Astrocyte of the spinal cord (primary cell): ENCODE results near the gene ZNF778.

Experiments used
- DNase-seq: peaks from one replicate; pipeline ENCODE4 v3.0.0; 2011; ENCODE audit warnings: low read depth, low spot score
- H3K4me3 ChIP-seq: 2 replicates; pipeline ENCODE4 v1.5.1; 2011; ENCODE audit warnings: low read depth, mild to moderate bottlenecking, low read length, moderate library complexity
- in situ Hi-C: cut with HindIII; loops from 2 replicates; pipeline ENCODE4 v1.10.0; 2017; ENCODE audit warnings: low sequenced_read_pairs
- TF ChIP-seq, protein P1 (sequence below): IDR thresholded peaks from 2 replicates; pipeline ENCODE4 v1.5.1; 2012; ENCODE audit warnings: low read depth, mild to moderate bottlenecking, low read length, inconsistent platforms

ZNF778 gene

GRCh38 chr16:89192956-89193575 lies 24.4 kb upstream of the ZNF778 start:
- H3K4me3 ChIP-seq = no peak overlapping the region
- DNase-seq = peak; percentile 75
- in situ Hi-C loops = no loop called here
- TF ChIP-seq, protein P1, sequence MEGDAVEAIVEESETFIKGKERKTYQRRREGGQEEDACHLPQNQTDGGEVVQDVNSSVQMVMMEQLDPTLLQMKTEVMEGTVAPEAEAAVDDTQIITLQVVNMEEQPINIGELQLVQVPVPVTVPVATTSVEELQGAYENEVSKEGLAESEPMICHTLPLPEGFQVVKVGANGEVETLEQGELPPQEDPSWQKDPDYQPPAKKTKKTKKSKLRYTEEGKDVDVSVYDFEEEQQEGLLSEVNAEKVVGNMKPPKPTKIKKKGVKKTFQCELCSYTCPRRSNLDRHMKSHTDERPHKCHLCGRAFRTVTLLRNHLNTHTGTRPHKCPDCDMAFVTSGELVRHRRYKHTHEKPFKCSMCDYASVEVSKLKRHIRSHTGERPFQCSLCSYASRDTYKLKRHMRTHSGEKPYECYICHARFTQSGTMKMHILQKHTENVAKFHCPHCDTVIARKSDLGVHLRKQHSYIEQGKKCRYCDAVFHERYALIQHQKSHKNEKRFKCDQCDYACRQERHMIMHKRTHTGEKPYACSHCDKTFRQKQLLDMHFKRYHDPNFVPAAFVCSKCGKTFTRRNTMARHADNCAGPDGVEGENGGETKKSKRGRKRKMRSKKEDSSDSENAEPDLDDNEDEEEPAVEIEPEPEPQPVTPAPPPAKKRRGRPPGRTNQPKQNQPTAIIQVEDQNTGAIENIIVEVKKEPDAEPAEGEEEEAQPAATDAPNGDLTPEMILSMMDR = no peak

GRCh38 chr16:89193576-89194293 lies 23.8 kb upstream of the ZNF778 start:
- no peak for DNase-seq
- H3K4me3 ChIP-seq = no peak overlapping the region
- in situ Hi-C loops = no loop called here
- TF ChIP-seq, protein P1 = no peak

DNA sequence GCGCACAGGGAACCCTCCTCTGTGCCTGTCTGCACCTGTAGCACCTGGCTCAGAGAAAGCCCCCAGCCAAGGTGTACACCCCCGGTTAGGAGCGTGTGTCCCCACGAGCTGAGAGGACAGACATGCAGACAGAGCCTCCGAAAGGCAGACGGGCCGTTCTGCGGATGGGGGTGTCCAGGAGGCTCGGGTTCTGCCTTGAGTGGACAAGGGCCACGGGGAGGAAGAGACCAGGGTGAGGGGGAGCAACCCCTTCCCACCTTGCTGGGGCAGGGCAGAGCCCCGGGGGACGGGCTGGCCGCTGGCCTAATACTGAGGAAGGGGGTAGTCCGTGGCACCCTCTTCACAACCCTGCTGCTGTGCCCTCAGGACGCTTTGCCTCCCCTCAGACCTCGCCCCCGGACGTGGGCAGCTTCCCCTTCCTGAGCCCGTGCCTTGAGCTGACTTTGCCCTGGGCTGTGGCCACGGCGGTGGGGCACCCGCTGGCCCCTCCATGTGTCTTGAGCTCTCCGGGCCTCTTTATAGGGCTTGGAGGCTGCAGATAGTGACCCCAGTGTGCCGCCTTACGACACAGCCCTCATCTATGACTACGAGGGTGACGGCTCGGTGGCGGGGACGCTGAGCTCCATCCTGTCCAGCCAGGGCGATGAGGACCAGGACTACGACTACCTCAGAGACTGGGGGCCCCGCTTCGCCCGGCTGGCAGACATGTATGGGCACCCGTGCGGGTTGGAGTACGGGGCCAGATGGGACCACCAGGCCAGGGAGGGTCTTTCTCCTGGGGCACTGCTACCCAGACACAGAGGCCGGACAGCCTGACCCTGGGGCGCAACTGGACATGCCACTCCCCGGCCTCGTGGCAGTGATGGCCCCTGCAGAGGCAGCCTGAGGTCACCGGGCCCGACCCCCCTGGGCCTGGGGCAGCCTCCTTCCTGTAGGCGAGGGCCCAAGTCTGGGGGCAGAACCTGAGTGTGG lies 22.9 kb upstream of the ZNF778 start:
- H3K4me3 ChIP-seq = no peak overlapping the region
- TF ChIP-seq, protein P1 = no peak
- in situ Hi-C loops = no loop called here
- no peak for DNase-seq

DNA sequence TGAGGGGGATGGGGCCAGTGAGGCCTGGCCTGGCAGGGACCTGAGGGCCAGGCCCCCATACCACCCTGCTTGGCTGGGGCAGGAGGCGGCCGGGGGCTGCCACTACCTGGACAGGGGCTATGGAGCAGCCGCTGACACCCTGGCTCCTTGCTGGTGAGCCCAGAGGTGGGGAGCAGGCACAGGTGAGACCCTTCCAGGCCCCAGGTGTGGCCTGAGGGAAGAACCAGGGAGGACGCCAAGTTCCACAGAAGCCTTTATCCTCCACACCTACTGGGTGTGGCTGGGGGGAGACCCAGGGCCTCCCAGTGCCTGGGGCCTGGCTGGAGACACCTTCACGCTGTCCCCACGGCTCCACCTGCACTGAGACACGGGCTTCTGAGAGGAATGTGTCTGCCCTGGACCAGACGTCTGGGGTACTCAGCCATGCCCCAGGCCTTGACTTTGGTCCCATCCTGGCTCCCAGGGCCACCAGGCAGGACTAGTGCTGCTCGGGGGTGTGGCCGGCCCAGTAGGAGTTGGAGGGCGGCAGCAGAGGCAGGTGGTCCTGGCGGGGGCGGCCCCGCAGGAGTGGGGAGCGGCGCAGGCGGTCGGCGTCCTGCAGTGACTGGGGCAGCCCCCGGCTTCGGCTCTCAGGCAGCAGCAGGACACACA lies 21.9 kb upstream of the ZNF778 start:
- H3K4me3 ChIP-seq = no peak overlapping the region
- DNase-seq = no peak
- TF ChIP-seq, protein P1 = no peak
- in situ Hi-C loops = no loop called here

GRCh38 chr16:89197033-89197632 lies 20.4 kb upstream of the ZNF778 start:
- in situ Hi-C loops = no loop called here
- H3K4me3 ChIP-seq = no peak overlapping the region
- TF ChIP-seq, protein P1 = no peak
- DNase-seq = no peak
